CD4-positive, alpha-beta T cell treated with Interleukin-4 for 4 hours (primary cell): ENCODE data around the gene NTF3.

Experiments
- DNase-seq: peaks from one replicate; pipeline ENCODE4 v3.0.0-alpha.2; 2020

Gene NTF3

DNA sequence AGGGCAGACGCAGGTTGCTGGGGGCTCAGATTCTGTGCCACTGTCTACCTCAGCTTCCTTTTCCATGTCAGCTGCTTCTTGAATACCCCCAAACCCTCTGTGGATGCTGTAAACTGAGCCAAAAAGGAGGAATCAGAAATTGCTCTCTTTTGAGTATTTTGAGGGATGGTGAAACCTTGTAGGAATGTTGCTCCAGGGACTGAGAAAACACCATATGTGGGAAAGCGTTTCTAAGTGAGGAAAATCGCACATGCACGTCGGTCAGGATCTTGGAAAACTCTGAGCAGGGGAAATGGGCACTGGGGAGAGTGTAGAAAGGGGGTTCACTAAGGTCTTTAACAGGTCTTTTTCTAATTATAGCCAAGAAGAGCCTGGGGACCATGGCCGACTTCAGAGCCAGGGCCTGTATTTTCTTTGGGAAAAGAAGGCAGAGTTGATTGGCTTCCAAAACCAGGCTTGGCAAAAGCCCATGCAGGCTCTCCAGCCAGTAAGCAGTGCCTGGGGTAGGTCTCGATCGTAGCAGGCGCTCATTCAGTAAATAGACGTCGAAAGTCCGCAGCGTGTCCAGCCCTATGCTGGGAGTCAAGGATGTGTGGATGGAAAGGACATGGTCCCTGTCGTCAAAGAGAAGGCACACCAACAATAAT lies 58.0 kb downstream of the NTF3 start:
- DNase-seq: no peak

DNA sequence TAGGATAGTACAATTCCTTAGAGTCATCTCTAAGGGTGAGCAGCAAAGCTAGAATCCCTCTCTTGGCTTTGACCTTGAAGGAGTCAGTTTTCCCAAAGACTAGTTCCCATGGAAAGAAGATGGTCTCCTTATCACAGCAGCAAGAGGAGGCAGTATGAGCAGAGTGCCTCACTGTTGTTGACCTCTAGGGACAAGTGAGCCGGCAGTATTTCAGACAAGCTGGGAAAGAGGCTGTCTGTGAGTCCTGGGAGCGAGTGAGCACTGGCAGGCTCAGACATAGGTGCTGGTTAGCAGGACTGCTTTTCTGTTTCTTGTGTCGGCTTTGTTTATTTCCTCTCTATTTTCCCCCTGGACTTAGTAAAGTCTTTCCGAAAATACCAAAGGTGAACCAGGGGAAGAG lies 60.7 kb downstream of the NTF3 start:
- DNase-seq: no peak

DNA sequence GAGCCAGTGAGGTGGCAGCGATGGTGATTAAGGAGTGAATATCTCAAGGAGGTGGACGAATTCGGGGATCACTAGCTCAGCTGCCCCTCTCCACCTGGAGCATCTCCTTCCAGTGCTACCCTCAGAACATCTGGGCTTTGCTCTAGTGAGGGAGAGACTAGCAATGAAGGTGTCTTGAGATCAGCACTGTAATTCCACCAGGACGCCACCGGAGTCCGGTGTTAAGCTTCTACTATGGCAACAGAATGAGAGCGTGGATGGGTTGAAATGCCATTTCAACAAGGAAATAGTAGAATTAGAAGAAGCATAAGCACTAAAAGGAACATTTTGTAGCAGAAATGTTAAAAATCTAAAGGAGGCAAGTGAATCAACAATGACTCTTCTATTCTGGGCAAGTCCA lies 61.1 kb downstream of the NTF3 start:
- DNase-seq: no peak

DNA sequence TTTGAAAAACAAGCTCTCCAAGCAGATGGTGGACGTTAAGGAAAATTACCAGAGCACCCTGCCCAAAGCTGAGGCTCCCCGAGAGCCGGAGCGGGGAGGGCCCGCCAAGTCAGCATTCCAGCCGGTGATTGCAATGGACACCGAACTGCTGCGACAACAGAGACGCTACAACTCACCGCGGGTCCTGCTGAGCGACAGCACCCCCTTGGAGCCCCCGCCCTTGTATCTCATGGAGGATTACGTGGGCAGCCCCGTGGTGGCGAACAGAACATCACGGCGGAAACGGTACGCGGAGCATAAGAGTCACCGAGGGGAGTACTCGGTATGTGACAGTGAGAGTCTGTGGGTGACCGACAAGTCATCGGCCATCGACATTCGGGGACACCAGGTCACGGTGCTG lies 62.4 kb downstream of the NTF3 start:
- no peak for DNase-seq

DNA sequence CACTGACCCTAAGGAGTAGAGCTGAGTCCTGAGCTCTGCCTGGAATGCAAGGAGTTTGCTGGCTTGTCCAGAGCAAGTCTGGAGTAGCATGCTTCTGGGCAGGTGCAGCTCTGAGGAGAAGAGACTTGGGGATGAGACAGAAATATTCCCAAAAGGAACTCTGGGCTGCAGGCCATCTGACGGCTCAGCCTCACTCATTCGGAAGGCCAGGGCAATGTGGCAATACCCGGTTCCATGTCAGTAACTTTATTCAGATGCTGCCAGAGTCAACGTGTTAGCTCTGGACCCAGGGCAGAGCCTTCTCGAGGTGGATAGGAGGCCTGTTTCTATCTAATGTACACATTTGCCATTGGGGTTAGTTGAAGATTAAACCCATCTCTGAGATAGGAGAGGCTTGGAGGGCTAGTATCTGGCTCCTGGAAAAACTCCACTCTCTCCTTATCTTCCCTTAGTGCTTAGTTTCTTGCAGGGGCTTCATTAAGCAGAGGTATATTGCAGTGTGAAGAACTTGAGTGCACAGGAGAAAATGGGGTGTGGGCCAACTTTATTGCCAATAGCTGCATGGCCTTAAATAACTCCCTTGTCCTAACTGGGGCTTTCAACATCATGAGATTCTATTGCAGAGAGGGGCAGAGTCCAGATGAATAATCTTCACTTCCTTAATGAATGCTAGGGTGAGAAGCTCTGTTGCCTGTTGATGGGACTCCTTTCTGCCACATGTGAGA lies 65.6 kb downstream of the NTF3 start:
- DNase-seq: no peak

DNA sequence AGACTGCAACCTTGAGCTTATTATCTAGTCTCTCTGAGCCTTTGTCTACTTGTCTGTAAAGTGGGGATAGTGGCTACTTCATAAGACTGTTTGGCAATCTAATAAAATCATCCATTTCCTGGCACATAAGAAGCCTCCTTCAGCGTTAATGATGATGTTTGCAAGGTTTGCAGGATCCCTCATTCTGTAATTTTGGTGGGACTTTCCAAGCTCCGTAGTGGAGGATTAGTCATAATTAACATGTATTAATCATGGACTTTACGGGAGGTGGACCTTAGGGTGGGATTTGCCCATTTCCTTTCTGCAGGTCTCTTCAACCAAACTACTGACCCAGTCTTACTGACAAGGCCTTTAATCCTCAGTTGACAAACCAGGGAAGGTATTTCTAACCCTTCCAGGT lies 66.2 kb downstream of the NTF3 start:
- no peak for DNase-seq

DNA sequence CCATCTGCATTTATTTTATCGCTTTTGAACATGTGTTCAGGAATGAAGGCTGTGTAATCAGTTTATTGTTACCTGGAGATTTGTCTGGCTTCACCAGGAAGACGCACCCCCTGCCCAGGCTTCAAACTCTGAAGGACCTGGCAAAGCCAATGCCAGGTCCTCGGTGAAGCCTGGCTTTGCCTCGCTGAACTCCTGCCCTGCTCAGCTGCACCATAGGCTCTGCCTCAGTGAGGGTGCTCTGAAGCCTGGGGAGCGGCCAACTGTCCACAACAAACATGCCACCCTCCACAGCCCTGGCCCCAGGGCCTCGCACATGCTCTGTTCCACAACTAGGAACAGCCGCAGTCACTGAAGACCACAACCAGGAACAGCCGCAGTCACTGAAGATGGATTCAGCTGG lies 66.9 kb downstream of the NTF3 start:
- DNase-seq: no peak

DNA sequence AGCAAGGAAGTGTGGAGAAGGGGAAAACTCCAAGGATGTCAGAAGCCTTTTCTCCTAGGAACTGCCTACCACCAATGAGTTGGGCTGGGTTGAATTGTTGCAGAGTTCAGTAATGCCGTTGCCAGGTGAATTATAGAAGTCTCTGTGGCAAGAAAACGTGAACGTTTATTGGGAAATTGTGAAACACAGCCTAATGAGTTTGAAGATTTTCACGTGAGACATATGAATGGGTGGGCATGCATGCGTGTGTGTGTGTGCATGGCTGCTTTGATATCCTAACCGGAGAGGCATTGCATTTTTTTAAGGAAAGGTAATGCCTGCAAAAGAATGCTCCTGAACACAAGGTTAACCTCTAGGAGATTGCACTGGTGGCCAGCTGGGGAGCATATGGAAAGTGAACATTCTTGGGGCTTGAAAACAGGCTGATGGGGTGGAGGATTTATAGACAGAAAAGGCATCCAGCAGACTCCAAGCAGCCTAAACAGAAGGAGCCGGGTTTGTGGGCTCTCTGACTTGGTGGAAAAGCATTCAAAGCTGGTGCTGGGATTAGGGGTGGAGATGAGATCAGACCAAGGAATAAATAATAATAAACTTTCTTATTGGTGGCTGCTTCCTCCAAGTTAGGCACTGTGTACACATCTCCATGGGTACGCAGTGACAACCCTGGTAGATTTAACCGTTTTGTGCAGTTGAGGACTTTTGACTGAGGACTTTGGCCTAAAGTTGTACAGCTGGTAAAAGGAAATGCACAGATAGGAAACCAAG lies 67.8 kb downstream of the NTF3 start:
- DNase-seq: no peak

DNA sequence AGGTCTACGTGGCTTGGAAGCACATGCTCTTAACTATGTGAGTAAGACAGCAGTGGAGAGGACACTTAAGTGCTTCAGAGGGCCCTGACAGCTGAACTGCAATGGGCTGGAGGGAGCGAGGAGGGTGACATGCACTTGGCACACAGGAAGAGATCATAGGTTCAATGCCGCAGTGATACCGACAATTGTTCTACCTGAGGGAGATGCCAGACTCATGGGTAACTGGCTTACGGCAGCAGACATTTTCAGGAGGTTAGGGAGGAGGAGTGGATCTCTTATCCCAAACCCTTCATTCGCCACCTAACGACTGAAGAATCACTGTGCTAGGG lies 68.4 kb downstream of the NTF3 start:
- DNase-seq: no peak

DNA sequence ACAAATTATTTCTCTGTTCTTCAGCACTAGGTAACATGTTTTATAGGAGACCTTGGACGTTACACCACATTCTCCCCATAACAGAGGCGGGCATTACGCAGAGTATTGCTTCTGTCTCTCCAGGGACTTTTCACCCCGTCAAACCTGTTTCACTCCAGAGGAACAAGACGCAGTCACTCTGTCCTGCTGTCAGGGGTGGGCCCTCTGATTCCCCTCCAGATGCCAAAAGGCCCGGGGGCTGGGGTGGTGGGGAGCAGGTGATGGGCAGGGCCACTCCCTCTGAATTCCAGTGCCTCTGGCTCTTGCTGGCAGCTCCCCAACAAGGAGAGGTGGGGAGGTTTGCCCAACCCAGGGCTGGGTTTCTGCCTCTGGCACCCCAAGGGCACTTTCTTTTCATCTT lies 71.9 kb downstream of the NTF3 start:
- DNase-seq: no peak

DNA sequence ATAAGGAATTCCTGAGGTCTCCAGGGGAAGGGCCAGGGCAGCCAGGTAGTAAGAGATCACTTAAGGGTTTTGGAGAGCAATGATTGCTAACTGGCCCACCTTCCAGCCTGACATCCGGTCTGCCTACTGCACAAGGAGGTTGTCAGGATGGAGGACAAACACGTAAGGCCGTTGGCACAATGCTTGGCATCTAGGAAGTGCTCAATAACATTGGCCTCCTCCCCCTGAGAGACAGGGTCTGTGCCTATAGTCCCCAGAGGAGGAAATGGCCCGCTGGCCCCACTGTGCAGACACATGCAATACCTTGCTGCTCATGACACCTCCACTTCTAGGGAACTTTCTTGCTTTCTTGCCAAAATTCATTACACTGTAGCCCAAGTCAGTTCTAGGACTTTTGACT lies 73.2 kb downstream of the NTF3 start:
- no peak for DNase-seq

DNA sequence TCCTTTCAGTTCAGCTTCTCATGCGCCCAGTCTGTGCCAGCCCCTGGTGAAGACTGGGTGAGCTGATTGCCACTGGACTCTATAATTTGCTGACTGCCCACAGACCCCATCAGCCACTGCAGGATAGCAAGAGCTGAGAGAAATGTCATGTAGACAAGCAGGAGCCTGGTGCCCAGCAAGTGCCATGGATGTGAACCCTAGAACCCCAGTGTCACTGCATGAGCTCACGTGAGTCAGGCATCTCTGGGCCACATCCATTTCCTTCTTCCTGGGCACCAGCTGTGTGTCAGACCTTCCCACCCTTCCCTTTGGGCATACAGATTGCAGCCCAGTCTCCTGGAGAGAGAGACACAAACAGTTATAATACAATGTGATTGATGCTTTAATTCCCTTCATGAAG lies 73.8 kb downstream of the NTF3 start:
- no peak for DNase-seq

DNA sequence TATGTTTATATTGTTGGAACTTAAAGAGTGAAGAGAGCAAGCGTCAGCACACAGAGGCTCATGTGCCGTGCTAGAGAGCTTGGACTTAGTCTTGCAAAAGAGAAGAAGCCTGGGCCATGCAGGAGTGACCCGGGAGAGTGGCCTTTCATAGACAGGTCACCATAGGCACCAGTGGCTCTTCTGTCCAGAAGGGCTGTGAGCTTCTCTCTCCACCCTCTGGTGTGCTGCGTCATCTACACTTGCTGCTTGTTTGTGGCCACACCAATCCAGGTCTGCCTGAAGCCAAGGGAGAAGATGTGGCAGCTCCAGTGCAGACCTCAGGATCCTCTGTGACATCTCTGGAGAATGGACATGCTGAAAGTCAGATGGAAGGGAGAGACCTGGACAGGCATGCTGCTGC lies 74.4 kb downstream of the NTF3 start:
- DNase-seq: no peak

DNA sequence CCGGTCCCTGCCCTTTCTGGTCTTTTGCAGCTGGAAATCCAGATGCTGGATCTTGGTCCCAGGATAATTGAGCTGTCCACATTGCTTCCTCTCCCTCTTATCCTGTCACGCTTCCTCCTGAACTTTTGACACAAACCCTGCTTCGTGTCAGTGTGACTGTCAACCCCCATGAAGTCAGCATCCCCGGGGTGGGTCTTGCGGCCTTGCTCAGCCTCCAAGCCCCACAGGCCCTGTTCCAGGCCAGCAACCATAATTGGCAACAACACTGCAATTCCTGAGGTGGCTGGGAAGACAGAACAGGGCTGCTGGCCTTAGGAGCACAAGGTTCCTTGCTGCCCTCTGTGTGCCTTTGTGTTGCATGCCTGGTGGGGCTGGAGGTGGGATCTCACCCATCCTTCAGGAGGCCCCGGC lies 74.9 kb downstream of the NTF3 start:
- no peak for DNase-seq

DNA sequence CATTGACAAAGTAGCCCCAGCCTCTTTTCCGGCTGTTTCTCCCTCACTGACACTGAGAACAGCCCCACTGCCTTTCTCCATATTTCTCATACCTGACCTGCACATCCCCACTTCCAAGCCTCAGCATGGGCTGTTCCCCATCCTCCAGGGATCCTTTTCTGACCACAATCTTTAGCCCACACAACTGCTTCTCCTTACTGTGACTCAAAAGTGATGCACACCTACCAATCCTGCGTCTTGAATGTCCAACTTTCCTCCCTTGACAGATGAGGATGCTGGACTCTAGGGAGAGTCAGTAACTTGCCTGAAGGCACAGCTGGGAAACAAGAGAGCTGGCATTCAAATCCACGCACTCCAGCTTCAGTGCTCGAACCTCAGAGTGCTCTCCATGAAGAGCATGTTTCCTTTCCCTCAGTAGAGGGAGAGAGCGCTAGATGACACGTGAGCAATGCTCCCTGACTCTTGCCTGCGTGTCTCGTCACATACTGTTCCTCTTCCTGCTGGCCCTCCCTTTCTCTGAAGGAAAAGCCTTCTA lies 75.6 kb downstream of the NTF3 start:
- no peak for DNase-seq

DNA sequence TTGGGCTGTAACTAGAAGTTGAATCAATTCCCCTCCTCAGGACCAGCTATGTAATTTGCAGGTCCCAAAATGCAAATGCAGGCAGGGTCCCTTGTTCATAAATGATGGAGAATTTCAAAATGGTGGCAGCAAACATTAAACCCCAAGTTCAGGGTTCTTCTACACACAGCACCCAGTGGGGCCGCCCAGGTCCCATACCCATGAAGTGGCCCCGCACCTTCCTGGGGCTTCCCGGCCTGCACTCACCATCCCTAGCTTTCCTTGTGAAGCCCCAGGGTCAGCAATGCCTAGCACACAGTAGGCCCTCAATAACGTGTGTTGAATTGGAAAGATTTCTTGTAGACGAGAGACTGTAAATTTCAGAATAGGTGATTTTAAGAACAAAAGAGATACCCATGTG lies 76.0 kb downstream of the NTF3 start:
- no peak for DNase-seq

DNA sequence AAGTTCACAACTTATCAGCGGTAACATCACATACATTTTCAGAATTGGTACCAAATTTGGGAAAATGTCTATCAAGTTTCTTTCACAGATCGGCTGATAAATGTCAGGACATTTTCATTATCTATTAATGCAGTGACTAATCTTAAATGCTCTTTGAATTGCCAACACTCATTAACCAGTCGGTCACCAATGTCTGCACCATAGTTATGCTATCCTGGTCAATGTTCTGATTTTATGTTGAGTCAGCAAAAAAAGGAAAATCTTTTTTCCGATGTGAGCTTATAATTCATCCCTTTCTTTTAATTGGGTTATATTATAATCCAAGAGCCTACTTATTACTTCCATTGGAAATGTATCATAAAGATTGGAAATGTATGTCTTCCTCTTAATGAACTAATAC lies 77.2 kb downstream of the NTF3 start:
- no peak for DNase-seq

DNA sequence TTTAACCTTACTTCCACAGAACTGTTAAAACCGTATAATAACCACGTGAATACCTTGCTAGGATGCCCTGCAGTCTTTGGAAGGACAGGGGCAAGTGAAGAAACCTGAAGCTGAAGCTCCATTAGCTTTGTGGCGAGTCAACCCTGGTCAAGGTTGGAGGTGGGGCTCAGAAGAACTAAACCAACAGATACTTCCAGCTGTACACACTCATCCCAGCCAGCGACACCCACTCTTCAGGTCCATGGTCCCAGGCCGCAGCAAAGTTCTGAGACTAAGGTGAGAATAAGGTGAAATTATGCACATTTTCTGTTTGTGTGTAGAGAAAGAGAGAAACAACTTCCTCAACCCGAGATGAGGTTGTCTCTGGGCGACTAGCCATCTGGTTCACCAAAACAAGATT lies 77.6 kb downstream of the NTF3 start:
- DNase-seq: no peak

DNA sequence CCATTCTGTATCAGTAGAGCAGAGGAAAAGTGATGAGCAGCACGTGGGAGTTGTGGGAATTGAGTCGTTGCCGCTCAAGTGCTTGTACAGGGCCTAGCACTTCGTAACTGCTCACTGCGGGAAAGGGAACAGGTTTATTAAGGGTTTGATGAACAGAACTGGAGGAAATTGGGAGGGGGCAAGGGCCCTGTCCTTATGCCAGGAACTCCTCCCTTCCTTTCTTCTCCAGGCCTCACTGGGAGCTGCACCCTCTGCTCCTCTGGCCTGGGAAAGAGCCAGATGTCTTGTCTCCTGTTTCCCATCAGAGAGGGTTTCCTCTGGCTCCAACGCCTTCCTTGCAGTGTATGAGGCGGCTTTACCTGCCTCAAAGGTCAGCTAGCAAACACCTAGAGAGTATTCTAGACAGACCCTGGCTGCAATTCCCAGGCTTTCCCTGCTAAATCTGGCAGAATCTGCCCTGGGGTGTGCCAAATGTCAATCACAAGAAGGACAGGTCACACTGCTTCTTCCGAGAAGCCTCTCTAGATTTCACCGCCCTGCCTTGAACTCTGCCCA lies 78.4 kb downstream of the NTF3 start:
- no peak for DNase-seq

DNA sequence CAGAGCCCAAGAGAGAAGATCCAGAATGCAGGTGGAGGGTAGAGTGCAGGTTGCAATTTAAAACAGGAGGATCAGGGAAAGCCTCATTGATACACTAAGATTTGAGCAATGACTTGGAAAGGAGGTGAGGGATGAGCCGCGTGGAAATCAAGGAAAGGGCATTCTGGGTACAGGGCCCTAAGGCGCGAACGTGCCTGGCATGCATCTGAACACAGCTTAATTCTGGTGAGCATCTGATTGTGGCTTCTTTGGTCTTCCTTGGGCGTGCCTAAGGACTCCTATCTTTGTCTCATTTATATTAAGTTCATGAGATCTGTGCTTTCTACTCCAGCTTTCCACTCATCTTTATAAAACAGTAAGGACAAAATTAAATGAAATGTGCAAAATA lies 79.3 kb downstream of the NTF3 start:
- no peak for DNase-seq

DNA sequence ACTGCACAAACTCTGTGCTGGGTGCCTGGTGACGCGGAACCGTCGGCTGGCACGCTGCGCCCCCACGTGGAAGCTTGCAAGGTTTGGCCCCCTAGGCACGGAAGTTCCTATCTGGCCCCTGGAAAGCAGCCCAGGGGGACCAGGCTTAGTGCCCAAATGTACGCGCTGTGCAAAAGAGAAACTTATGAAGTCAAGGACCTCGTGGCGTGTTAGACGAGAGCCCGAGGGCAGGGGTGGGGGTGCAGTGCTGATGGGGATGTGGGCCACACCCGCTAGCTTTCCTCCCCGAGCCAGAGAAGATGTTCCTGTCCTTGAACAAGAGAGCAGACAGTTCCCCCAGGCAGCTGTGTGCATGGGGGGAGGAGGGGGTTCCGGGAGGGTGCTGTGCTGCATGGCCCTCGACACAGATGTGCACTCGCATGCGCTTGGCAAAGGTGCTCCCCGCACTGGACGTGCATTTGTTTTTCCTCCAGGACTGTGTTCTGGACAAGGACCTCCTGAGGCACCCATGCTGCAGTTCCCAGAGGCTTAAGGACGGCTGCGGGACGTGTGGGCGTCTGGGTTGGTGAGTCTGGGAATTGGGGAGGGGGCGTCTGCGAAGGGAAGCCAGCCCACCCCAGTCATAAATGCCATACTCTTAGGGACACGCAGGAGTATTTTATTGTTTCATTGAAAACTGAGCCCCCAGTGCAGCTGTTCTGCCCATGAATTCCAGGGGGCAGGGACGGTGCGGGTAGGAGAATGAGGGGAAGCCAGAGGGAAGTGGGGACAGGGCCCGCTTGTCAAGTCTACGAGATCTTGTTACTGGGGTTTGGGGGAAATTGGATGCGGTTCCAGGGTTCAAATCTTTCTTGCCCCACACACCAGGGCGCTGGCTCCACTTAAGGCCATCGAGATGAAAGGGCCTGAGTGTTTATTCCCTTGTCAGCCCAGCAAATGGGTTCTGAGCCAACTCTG lies 80.0 kb downstream of the NTF3 start:
- DNase-seq: no peak

DNA sequence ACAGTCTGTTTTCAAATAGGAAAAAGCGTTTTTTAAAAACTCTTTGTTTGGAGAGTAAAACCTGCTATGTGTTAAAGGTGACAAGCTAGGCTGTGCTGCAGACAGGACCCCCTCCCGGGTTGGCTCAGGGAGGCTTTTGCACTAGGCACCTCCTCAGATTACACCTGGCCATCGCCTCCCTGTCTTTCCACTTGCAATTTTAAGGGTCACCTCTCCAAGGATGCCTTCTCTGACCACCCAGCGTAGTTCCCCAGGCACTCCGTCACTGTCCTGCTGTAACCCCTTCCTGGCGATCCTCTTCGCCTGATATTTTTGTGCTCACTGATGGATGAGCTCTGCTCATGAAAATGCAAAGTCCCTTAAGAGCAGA lies 80.7 kb downstream of the NTF3 start:
- no peak for DNase-seq

DNA sequence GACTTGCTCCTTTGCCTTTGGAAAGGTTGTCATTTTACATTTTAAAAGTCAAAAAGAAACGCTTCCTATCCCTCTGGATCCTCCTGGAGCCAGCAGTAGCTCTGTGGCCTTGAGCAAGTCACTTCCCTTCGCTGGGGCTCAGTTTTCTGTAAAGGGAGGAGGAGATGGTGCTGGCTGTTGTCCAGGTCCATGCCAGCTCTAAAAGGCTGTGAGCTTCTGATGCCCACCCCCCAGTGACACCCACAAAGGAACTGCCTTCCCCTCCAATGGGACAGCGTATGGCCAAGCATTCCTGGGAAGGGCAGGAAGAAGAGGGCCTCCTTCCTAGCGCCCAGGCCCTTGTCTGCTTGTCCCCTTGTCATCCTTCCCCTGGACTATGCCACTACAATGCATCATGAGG lies 81.5 kb downstream of the NTF3 start:
- no peak for DNase-seq
